Right renal cortex interstitium (tissue), 3 donors: ENCODE data around the gene WDR76. TPM values are rescaled to one million over a fixed set of nuclear protein-coding genes. Genes with fewer than 3 reads are reported as not detected.

Source experiments
- DNase-seq, 3 donors: peaks; one replicate each; pipeline ENCODE4 v3.0.0-alpha.2; 2013; ENCODE audit warnings: low read depth in 3 of 3, low spot score in 2 of 3
- polyA plus RNA-seq, 3 donors: library from polyadenylated mRNA; unstranded; fragments of 120-200 nt; gene quantifications; one replicate each; pipeline ENCODE4 v1.2.1, GENCODE V29; 2013; ENCODE audit not compliant: insufficient read length in 3 of 3

The WDR76 gene
- polyA plus RNA-seq, 3 donors: 13.3 to 19.4 (median 16.8) TPM

GRCh38 chr15:43911235-43911781, 84.5 kb downstream of the WDR76 start:
- no peak for DNase-seq

DNA sequence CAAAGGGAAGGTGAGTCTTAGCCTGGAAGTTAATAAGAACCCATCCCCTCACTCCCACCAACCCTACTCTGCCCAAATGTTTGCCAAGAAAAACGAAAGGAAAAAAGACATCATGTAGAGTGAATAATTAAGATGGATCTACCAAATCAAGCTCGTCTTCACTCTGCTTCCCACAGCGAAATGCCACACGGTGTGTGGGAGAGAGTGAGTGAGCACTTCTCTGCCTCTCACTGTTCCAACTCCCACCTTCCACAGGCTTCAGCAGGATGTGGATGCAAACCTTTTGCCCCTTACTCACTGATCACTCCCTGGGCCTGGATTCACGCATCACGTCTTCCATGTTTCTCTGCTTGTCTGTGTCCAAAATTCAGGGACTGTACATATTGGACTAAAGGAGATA, 85.4 kb downstream of the WDR76 start:
- no peak for DNase-seq

- DNase-seq: peak; percentile 20 to 42 (median 26)
Measured at GRCh38 chr15:43913026-43913780, 86.4 kb downstream of the WDR76 start.

DNA sequence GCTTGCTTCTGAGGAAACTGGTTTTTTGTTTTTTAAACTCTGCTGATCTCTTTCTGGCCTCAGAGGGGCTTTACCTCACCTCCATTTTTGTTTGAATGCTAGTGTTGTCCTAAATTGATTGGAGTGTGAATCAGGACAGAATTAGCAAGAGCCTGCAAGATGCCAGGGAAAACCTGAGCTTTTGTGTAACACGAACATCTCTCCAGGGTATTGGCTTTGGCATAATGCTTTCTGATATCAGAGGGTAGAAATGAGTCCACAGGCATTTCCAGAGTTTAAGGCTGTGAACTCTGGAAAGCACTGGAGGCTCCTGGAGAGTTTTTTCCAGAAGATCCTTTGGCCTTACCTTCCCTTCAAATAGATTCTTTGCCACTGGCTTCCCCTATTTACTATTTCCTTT, 87.1 kb downstream of the WDR76 start:
- DNase-seq: no peak

- DNase-seq: no peak
Measured at GRCh38 chr15:43915631-43916325, 89.0 kb downstream of the WDR76 start.

DNA sequence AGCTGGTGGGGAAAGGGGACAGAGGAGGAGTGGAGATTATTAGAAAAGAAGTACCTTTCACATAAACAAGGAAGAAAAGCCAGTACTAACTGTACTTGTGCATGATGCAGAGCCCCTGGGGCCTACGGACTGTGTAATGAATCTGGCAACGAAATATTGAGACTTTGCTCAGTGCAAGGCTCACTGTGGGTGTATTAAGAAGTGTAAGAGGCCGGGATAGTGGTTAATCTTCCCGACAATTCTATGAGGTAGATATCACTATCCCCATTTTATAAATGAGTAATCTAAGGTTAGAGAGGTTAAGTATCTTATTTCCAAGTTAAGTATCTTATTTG, 89.5 kb downstream of the WDR76 start:
- no peak for DNase-seq

Other genes starting within 250 kb of the WDR76 start
- gene PPIP5K1, start 236.8 kb upstream of the WDR76 start, polyA plus RNA-seq: 10 to 100 TPM; 18.6 to 23.0 (median 22.3) TPM
- 1 to 10 TPM; 1.6 to 4.0 (median 2.6) TPM for gene CKMT1B, start 233.0 kb upstream of the WDR76 start, polyA plus RNA-seq
- under 1 TPM; 0.28 to 0.59 (median 0.47) TPM for gene STRC, start 208.2 kb upstream of the WDR76 start, polyA plus RNA-seq
- gene CATSPER2, start 178.2 kb upstream of the WDR76 start, polyA plus RNA-seq: 1 to 10 TPM; 1.5 to 4.0 (median 3.6) TPM
- 1 to 10 TPM; 1.0 to 3.8 (median 1.9) TPM for gene CKMT1A, start 133.1 kb upstream of the WDR76 start, polyA plus RNA-seq
- gene PDIA3, start 80.6 kb upstream of the WDR76 start, polyA plus RNA-seq: 100 to 1,000 TPM; 624 to 664 (median 661) TPM
- 1 to 10 TPM; 3.9 to 4.6 (median 4.1) TPM for gene ELL3, start 50.0 kb upstream of the WDR76 start, polyA plus RNA-seq
- gene SERF2, start 34.7 kb upstream of the WDR76 start, polyA plus RNA-seq: 100 to 1,000 TPM; 559 to 719 (median 653) TPM
- gene SERINC4, start 26.8 kb upstream of the WDR76 start, polyA plus RNA-seq: under 1 TPM in 1 of 3 donors, not detected in 2; 0.23 TPM
- gene HYPK, start 26.4 kb upstream of the WDR76 start, polyA plus RNA-seq: 10 to 100 TPM; 13.5 to 17.2 (median 16.9) TPM
- 10 to 100 TPM; 74.1 to 81.8 (median 75.2) TPM for gene MFAP1, start 2.3 kb upstream of the WDR76 start, polyA plus RNA-seq